Breast epithelium (tissue), 4 donors: ENCODE results near the gene ZNF587. TPM values are rescaled to one million over a fixed set of nuclear protein-coding genes. Genes with fewer than 3 reads are reported as not detected.

Experiments
- DNase-seq, 2 donors: peaks; one replicate each; pipeline ENCODE4 v3.0.0-alpha.2; 2019; ENCODE audit warnings: low spot score in 2 of 2
- H3K27ac ChIP-seq, 2 donors: fragments of 200-600 bp; sonication (generic) in 1 of 2; one replicate each; pipeline ENCODE4 v1.5.1; 2016 to 2019; ENCODE audit warnings: mild to moderate bottlenecking in 1 of 2
- H3K27me3 ChIP-seq, 2 donors: fragments of 200-600 bp; sonication (generic) in 1 of 2; one replicate each; pipeline versions ENCODE4 v1.5.1 to v1.6.0; 2017 to 2019; ENCODE audit warnings: control low read depth in 1 of 2, mild to moderate bottlenecking in 1 of 2
- H3K36me3 ChIP-seq: fragments of 200-600 bp; one replicate; pipeline ENCODE4 v1.5.1; 2019
- H3K4me1 ChIP-seq, 2 donors: fragments of 200-600 bp; sonication (generic); one replicate each; pipeline ENCODE4 v1.5.1; 2016 to 2019; ENCODE audit warnings: control low read depth in 1 of 2
- H3K4me3 ChIP-seq, 3 donors: fragments of 200-600 bp; sonication (generic); 1 replicate in 2 of 3; 2 replicates in 1 of 3; pipeline ENCODE4 v1.5.1; 2016 to 2019; ENCODE audit warnings: mild to moderate bottlenecking in 3 of 3, moderate library complexity in 2 of 3
- H3K9me3 ChIP-seq, 2 donors: fragments of 200-600 bp; sonication (generic) in 1 of 2; one replicate each; pipeline ENCODE4 v1.5.1; 2016 to 2019; ENCODE audit warnings: control low read depth in 1 of 2
- POLR2A ChIP-seq: fragments of 450-650 bp; IDR thresholded peaks from one replicate; pipeline ENCODE4 v1.6.1; 2016; ENCODE audit warnings: antibody characterized with exemption, mild to moderate bottlenecking, moderate library complexity
- POLR2AphosphoS5 ChIP-seq, 3 donors: sonication (generic); formaldehyde crosslinking; IDR thresholded peaks; one replicate each; pipeline ENCODE4 v1.6.1; 2017; ENCODE audit warnings: antibody characterized with exemption in 3 of 3
- intact Hi-C: fragments of 100-400 bp; cut with DNase I; formaldehyde crosslinking; loops from one replicate; pipeline ENCODE4 v1.15.1; 2023; ENCODE audit warnings: low total_unique reads
- total RNA-seq, 3 donors: library from RNA; depleted of rRNA; stranded (reverse); fragments of >200 nt; gene quantifications; one replicate each; pipeline ENCODE4 v1.1.0, GENCODE V29; 2016
- TF ChIP-seq, protein P1 (sequence below), 3 donors: fragments of 450-650 bp; IDR thresholded peaks; one replicate each; pipeline ENCODE4 v1.5.1; 2016 to 2017; ENCODE audit warnings: antibody characterized with exemption in 3 of 3, mild to moderate bottlenecking in 3 of 3, moderate library complexity in 3 of 3

The ZNF587 gene
- total RNA-seq, 3 donors from 2014 or later: 14.4 to 45.4 (median 35.1) TPM

DNA sequence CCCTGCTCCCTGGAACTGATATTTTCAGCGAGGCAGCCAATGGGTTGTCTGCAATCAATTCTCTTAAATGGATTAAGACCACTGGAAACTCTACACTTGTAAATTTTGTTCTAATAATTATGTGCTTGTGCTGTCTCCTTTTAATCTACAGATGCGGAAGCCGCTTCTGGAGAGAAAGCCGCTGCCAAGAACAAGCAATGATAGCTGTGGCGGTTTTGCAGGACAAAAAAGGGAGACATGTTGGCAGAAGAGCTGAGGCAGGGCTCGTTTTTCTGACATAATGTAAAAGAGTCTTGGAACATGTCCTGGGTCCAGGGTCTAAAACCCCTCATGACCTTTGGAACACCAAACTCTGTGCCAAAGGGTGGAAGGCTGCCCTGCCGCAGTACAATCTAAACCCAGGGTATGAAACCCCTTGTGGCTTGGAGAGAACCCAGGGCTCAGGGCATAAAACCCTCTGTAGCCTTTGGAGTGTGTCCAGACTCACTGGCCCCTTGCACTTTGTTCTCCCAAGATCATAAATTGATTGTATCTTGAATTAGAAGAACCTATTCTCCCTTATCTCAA is 54.0 kb downstream of the ZNF587 start:
- H3K9me3 ChIP-seq: peaks cover 15 to 68% of the 10 kb centered on the region in 2 donors

DNA sequence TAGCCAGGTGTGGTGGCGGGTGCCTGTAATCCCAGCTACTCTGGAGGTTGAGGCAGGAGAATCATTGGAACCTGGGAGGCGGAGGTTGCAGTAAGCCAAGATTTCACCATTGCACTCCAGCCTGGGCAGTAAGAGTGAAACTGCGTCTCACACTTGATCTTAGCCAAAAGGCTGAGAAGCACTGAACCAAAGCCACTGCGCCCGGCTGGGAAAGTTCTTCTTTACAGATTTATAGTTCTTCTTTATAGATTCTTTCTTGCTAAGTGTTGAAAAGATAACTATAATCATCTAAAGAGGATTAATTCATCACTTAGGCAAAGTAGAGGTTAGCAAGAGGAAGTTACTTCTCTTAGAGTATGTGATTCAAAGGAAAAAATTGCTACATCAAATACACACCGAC is 55.6 kb downstream of the ZNF587 start:
- no peaks in the 10 kb centered on the region for H3K36me3 ChIP-seq

More for the DNA sequence above, 54.0 kb downstream of the ZNF587 start:
- Histone ChIP-seq H3K4me1 (no peaks in the 10 kb centered on the region), H3K36me3 (no peaks in the 10 kb centered on the region), H3K4me3 (no peak overlapping the region), H3K27ac (no peak overlapping the region), H3K27me3 (no peaks in the 10 kb centered on the region)
- DNase-seq: no peak
- TF ChIP-seq, protein P1, sequence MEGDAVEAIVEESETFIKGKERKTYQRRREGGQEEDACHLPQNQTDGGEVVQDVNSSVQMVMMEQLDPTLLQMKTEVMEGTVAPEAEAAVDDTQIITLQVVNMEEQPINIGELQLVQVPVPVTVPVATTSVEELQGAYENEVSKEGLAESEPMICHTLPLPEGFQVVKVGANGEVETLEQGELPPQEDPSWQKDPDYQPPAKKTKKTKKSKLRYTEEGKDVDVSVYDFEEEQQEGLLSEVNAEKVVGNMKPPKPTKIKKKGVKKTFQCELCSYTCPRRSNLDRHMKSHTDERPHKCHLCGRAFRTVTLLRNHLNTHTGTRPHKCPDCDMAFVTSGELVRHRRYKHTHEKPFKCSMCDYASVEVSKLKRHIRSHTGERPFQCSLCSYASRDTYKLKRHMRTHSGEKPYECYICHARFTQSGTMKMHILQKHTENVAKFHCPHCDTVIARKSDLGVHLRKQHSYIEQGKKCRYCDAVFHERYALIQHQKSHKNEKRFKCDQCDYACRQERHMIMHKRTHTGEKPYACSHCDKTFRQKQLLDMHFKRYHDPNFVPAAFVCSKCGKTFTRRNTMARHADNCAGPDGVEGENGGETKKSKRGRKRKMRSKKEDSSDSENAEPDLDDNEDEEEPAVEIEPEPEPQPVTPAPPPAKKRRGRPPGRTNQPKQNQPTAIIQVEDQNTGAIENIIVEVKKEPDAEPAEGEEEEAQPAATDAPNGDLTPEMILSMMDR (IDR thresholded peaks at IDR 0.05): no peak
- no peak for TF ChIP-seq POLR2AphosphoS5 (IDR thresholded peaks at IDR 0.05)
- intact Hi-C loops: no loop called here

DNA sequence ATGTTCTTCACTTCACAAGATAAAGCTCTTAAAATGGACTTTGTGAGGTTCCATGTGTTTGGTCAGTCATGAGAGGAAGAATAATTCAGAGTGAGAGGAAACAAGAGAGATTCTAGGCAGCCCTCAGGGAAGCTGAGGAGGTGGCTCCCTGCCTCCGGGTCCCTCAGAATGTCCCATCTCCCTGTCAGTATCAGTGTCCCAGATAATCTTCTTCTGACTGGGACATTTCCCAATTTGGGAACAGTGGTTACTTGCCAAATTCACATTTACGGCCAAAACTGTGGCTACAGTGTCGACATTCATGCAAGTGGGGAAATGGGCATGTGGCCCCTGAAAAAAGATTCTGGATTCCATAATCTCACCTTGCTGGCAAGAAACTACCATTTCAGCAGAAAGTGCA is 57.7 kb downstream of the ZNF587 start:
- H3K36me3 ChIP-seq: no peaks in the 10 kb centered on the region
- peaks cover 38 to 82% of the 10 kb centered on the region in 2 donors for H3K9me3 ChIP-seq
- H3K4me1 ChIP-seq: no peaks in the 10 kb centered on the region
- H3K27ac ChIP-seq: no peak overlapping the region
- DNase-seq: no peak
- TF ChIP-seq, protein P1 (IDR thresholded peaks at IDR 0.05): no peak
- TF ChIP-seq POLR2AphosphoS5 (IDR thresholded peaks at IDR 0.05) (no peak), POLR2A (no peak)
- intact Hi-C loops: no loop called here
- H3K4me3 ChIP-seq: no peak overlapping the region
- H3K27me3 ChIP-seq: no peaks in the 10 kb centered on the region

More for the DNA sequence above, 55.6 kb downstream of the ZNF587 start:
- no peak for TF ChIP-seq POLR2AphosphoS5 (IDR thresholded peaks at IDR 0.05)
- TF ChIP-seq, protein P1 (IDR thresholded peaks at IDR 0.05): no peak
- TF ChIP-seq POLR2A: no peak
- Histone ChIP-seq H3K27me3 (no peaks in the 10 kb centered on the region), H3K27ac (no peak overlapping the region), H3K4me3 (no peak overlapping the region), H3K4me1 (no peaks in the 10 kb centered on the region), H3K9me3 (peaks cover 19 to 75% of the 10 kb centered on the region in 2 donors)
- no peak for DNase-seq
- intact Hi-C loops: no loop called here

DNA sequence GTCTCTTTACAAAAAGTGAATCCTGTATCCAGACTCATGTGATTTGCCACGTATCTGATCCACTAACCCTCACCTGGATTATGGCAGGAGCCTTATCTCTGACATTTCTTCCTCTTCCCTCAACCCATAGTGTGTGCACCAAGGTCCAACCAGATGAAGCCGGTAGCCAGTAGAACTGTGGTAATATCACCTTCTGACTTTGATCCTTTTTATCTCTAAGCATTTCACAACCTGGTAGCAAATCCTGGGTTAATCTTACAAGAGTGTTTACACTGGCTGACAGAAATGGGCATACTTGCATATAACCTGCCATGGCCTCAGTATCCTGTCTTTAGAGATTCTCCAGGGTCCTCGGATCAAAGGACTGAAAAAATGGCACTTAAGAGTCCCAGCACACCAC is 64.9 kb downstream of the ZNF587 start:
- TF ChIP-seq POLR2A (no peak), POLR2AphosphoS5 (IDR thresholded peaks at IDR 0.05) (no peak)
- TF ChIP-seq, protein P1 (IDR thresholded peaks at IDR 0.05): no peak
- Histone ChIP-seq H3K4me1 (no peaks in the 10 kb centered on the region), H3K27ac (no peak overlapping the region), H3K36me3 (no peaks in the 10 kb centered on the region), H3K27me3 (no peaks in the 10 kb centered on the region), H3K9me3 (peaks cover 26 to 41% of the 10 kb centered on the region in 2 donors), H3K4me3 (no peak overlapping the region)
- intact Hi-C loops: no loop called here
- DNase-seq: no peak

Other genes with a start within 250 kb of the ZNF587 start
- gene ZNF530, start 250.0 kb upstream of the ZNF587 start, total RNA-seq: 1 to 10 TPM; 2.9 to 6.9 (median 5.3) TPM
- gene ZNF134, start 235.6 kb upstream of the ZNF587 start, total RNA-seq: 10 to 100 TPM; 18.2 to 31.6 (median 18.4) TPM
- 10 to 100 TPM in 2 of 3 donors, 1 to 10 TPM in 1; 8.2 to 23.1 (median 16.4) TPM for gene ZNF211, start 216.7 kb upstream of the ZNF587 start, total RNA-seq
- gene ZSCAN4, start 180.9 kb upstream of the ZNF587 start, total RNA-seq: not detected
- 10 to 100 TPM in 2 of 3 donors, 1 to 10 TPM in 1; 7.4 to 28.0 (median 19.3) TPM for gene ZNF551, start 167.9 kb upstream of the ZNF587 start, total RNA-seq
- 1 to 10 TPM in 2 of 3 donors, under 1 TPM in 1; 0.96 to 7.8 (median 6.2) TPM for gene ZNF154, start 140.7 kb upstream of the ZNF587 start, total RNA-seq
- 10 to 100 TPM in 1 of 3 donors, 1 to 10 TPM in 2; 4.0 to 13.5 (median 7.9) TPM for gene ZNF671, start 122.2 kb upstream of the ZNF587 start, total RNA-seq
- gene ZNF776, start 103.0 kb upstream of the ZNF587 start, total RNA-seq: 10 to 100 TPM in 2 of 3 donors, 1 to 10 TPM in 1; 8.5 to 31.8 (median 21.0) TPM
- gene ZNF586, start 80.2 kb upstream of the ZNF587 start, total RNA-seq: 10 to 100 TPM in 2 of 3 donors, 1 to 10 TPM in 1; 9.9 to 40.5 (median 13.4) TPM
- gene ZNF552, start 34.9 kb upstream of the ZNF587 start, total RNA-seq: 10 to 100 TPM in 2 of 3 donors, 1 to 10 TPM in 1; 4.0 to 71.4 (median 54.9) TPM
- 10 to 100 TPM; 10.7 to 26.6 (median 25.2) TPM for gene ZNF587B, start 19.6 kb upstream of the ZNF587 start, total RNA-seq
- gene ZNF814, start 39.2 kb downstream of the ZNF587 start, total RNA-seq: 10 to 100 TPM in 2 of 3 donors, 1 to 10 TPM in 1; 4.8 to 26.1 (median 17.0) TPM
- 10 to 100 TPM; 10.1 to 28.7 (median 14.4) TPM for gene ZNF417, start 66.7 kb downstream of the ZNF587 start, total RNA-seq
- 1 to 10 TPM; 3.2 to 8.9 (median 5.9) TPM for gene ZNF418, start 85.5 kb downstream of the ZNF587 start, total RNA-seq
- gene ZNF256, start 97.8 kb downstream of the ZNF587 start, total RNA-seq: 1 to 10 TPM; 4.6 to 7.5 (median 7.3) TPM
- gene C19orf18, start 124.7 kb downstream of the ZNF587 start, total RNA-seq: 1 to 10 TPM in 1 of 3 donors, under 1 TPM in 2; 0.44 to 3.3 (median 0.80) TPM
- gene ZNF606, start 153.0 kb downstream of the ZNF587 start, total RNA-seq: 10 to 100 TPM; 12.0 to 46.5 (median 21.6) TPM
- 1 to 10 TPM in 1 of 3 donors, not detected in 2; 1.3 TPM for gene ZSCAN1, start 184.2 kb downstream of the ZNF587 start, total RNA-seq
- 10 to 100 TPM in 2 of 3 donors, 1 to 10 TPM in 1; 7.5 to 16.2 (median 14.4) TPM for gene ZNF135, start 209.4 kb downstream of the ZNF587 start, total RNA-seq
- gene ZSCAN18, start 248.4 kb downstream of the ZNF587 start, total RNA-seq: 10 to 100 TPM; 29.1 to 94.4 (median 66.2) TPM